GM12892 (cell line): ENCODE results near the gene ATP2A2.

ENCODE experiments used
- POLR2A ChIP-seq: IDR thresholded peaks from 2 replicates; pipeline ENCODE4 v1.6.1; 2011; ENCODE audit warnings: low read depth, low read length, control low read depth
- POLR2AphosphoS5 ChIP-seq: IDR thresholded peaks from 2 replicates; pipeline ENCODE4 v1.6.1; 2011; ENCODE audit warnings: low read depth, low read length, control low read depth
- TAF1 ChIP-seq: IDR thresholded peaks from 2 replicates; pipeline ENCODE4 v1.6.1; 2011; ENCODE audit warnings: low read depth, mild to moderate bottlenecking, control low read depth, low read length, borderline replicate concordance

- TF ChIP-seq TAF1 = no peak
- peak; percentile 31; the same call in 1 of the 2 replicates for TF ChIP-seq POLR2A
- no peak for TF ChIP-seq POLR2AphosphoS5
Observed at GRCh38 chr12:110351119-110351518, 70.1 kb downstream of the ATP2A2 start.
